DMS79 (cell line): ENCODE results near the gene PPP1R13B.

Experiments used
- DNase-seq: peaks from one replicate; lab custom pipeline; 2025; lab: John Stamatoyannopoulos, UW

PPP1R13B gene

GRCh38 chr14:103741876-103742275 lies 105.5 kb downstream of the PPP1R13B start:
- DNase-seq = no peak

- no peak for DNase-seq
Measured at GRCh38 chr14:103740991-103741689, 106.2 kb downstream of the PPP1R13B start.

- DNase-seq = no peak
Measured at GRCh38 chr14:103739793-103740501, 107.4 kb downstream of the PPP1R13B start.

- no peak for DNase-seq
Measured at GRCh38 chr14:103739466-103739792, 107.9 kb downstream of the PPP1R13B start.

GRCh38 chr14:103738701-103739451 lies 108.5 kb downstream of the PPP1R13B start:
- DNase-seq = no peak

- no peak for DNase-seq
Measured at GRCh38 chr14:103738166-103738565, 109.2 kb downstream of the PPP1R13B start.

GRCh38 chr14:103737432-103738045 lies 109.8 kb downstream of the PPP1R13B start:
- DNase-seq = no peak

- no peak for DNase-seq
Measured at GRCh38 chr14:103736546-103737431, 110.6 kb downstream of the PPP1R13B start.

- DNase-seq = no peak
Measured at GRCh38 chr14:103735815-103736545, 111.4 kb downstream of the PPP1R13B start.

GRCh38 chr14:103735439-103735814 lies 111.9 kb downstream of the PPP1R13B start:
- no peak for DNase-seq

GRCh38 chr14:103735022-103735421 lies 112.4 kb downstream of the PPP1R13B start:
- DNase-seq = no peak

GRCh38 chr14:103734081-103734888 lies 113.1 kb downstream of the PPP1R13B start:
- no peak for DNase-seq

- DNase-seq = no peak
Measured at GRCh38 chr14:103733651-103734050, 113.7 kb downstream of the PPP1R13B start.

GRCh38 chr14:103732868-103733620 lies 114.3 kb downstream of the PPP1R13B start:
- no peak for DNase-seq

GRCh38 chr14:103731916-103732867 lies 115.2 kb downstream of the PPP1R13B start:
- no peak for DNase-seq

- no peak for DNase-seq
Measured at GRCh38 chr14:103731481-103731880, 115.9 kb downstream of the PPP1R13B start.

GRCh38 chr14:103730490-103731035 lies 116.8 kb downstream of the PPP1R13B start:
- DNase-seq = no peak
